Neuronal stem cell (in vitro differentiated cells): ENCODE data around the gene PARM1.

Source experiments
- DNase-seq: peaks from one replicate; pipeline ENCODE4 v3.0.0-alpha.2; 2013; ENCODE audit warnings: low spot score
- H2AFZ ChIP-seq: one replicate; pipeline ENCODE4 v1.6.1; 2013; ENCODE audit warnings: mild to moderate bottlenecking, low read length, inconsistent platforms
- H2AK5ac ChIP-seq: 2 replicates; pipeline ENCODE4 v1.6.1; 2013; ENCODE audit warnings: low read depth, mild to moderate bottlenecking, inconsistent platforms, low read length, moderate library complexity, mixed read lengths
- H2BK120ac ChIP-seq: 2 replicates; pipeline ENCODE4 v1.6.1; 2013; ENCODE audit warnings: low read depth, mild to moderate bottlenecking, inconsistent platforms, low read length, moderate library complexity, mixed read lengths
- H2BK12ac ChIP-seq: one replicate; pipeline ENCODE4 v1.6.1; 2013; ENCODE audit warnings: low read length, inconsistent platforms
- H2BK15ac ChIP-seq: 2 replicates; pipeline ENCODE4 v1.6.1; 2013; ENCODE audit warnings: mild to moderate bottlenecking, low read length, inconsistent platforms, mixed read lengths
- H2BK5ac ChIP-seq: one replicate; pipeline ENCODE4 v1.6.1; 2013; ENCODE audit warnings: inconsistent platforms, mild to moderate bottlenecking, low read length, moderate library complexity
- H3K14ac ChIP-seq: one replicate; pipeline ENCODE4 v1.6.1; 2013; ENCODE audit warnings: low read length, inconsistent platforms
- H3K18ac ChIP-seq: 2 replicates; pipeline ENCODE4 v1.6.1; 2013; ENCODE audit warnings: low read length, inconsistent platforms
- H3K23ac ChIP-seq: 2 replicates; pipeline ENCODE4 v1.6.1; 2013; ENCODE audit warnings: low read depth, mild to moderate bottlenecking, mixed read lengths, low read length, inconsistent platforms; ENCODE audit not compliant: poor library complexity
- H3K27ac ChIP-seq: replicated peaks from 3 replicates; pipeline ENCODE4 v1.5.1; 2013; ENCODE audit warnings: low read length, inconsistent platforms
- H3K27me3 ChIP-seq, 3 experiments: 2 replicates each; pipeline ENCODE4 v1.6.1; 2013; ENCODE audit warnings: low read length in 3 of 3, mild to moderate bottlenecking in 2 of 3, inconsistent platforms in 1 of 3, low read depth in 1 of 3, mixed read lengths in 1 of 3, moderate library complexity in 1 of 3; ENCODE audit not compliant: control insufficient read depth in 3 of 3, insufficient read depth in 3 of 3
- H3K36me3 ChIP-seq, 2 donors: replicated peaks in 1 of 2; 2 replicates each; pipeline ENCODE4 v1.6.1; 2013; ENCODE audit warnings: low read length in 2 of 2; ENCODE audit not compliant: control insufficient read depth in 2 of 2, insufficient read depth in 2 of 2
- H3K4ac ChIP-seq: 2 replicates; pipeline ENCODE4 v1.6.1; 2013; ENCODE audit warnings: inconsistent platforms, mild to moderate bottlenecking, low read length, moderate library complexity
- H3K4me1 ChIP-seq, 2 donors: 1 replicate in 1 of 2; 2 replicates in 1 of 2; pipeline ENCODE4 v1.6.1; 2013; ENCODE audit warnings: low read length in 2 of 2, low read depth in 1 of 2; ENCODE audit not compliant: control insufficient read depth in 2 of 2, insufficient read depth in 1 of 2
- H3K4me2 ChIP-seq: one replicate; pipeline ENCODE4 v1.6.1; 2013; ENCODE audit warnings: mild to moderate bottlenecking, low read length, inconsistent platforms; ENCODE audit not compliant: insufficient read depth, poor library complexity, severe bottlenecking
- H3K4me3 ChIP-seq, 2 donors: 2 replicates each; pipeline ENCODE4 v1.5.1; 2013; ENCODE audit warnings: low read length in 2 of 2, mild to moderate bottlenecking in 2 of 2, inconsistent platforms in 1 of 2, moderate library complexity in 1 of 2
- H3K79me1 ChIP-seq: one replicate; pipeline ENCODE4 v1.6.1; 2013; ENCODE audit warnings: low read depth, mild to moderate bottlenecking, inconsistent platforms, low read length, moderate library complexity
- H3K9ac ChIP-seq: one replicate; pipeline ENCODE4 v1.6.1; 2013; ENCODE audit warnings: mild to moderate bottlenecking, low read depth, low read length, inconsistent platforms; ENCODE audit not compliant: poor library complexity
- H3K9me3 ChIP-seq, 2 donors: replicated peaks in 1 of 2; 2 replicates each; pipeline versions ENCODE3 to v1.6.1; 2013; ENCODE audit warnings: low read length in 2 of 2, mild to moderate bottlenecking in 2 of 2, inconsistent platforms in 1 of 2, low read depth in 1 of 2, mixed read lengths in 1 of 2, moderate library complexity in 1 of 2; ENCODE audit not compliant: control insufficient read depth in 2 of 2, insufficient read depth in 1 of 2
- H4K8ac ChIP-seq: one replicate; pipeline ENCODE4 v1.6.1; 2013; ENCODE audit warnings: low read depth, mild to moderate bottlenecking, inconsistent platforms, low read length, moderate library complexity
- H4K91ac ChIP-seq: one replicate; pipeline ENCODE4 v1.6.1; 2013; ENCODE audit warnings: low read length, low read depth, mild to moderate bottlenecking, inconsistent platforms; ENCODE audit not compliant: poor library complexity
- WGBS, 2 donors: extraction: QIAGEN DNeasy Blood & Tissue Kit; methylation state at CpG; one replicate each; pipeline ENCODE4 v1.1.7; 2013; ENCODE audit warnings: missing lambda C conversion rate in 2 of 2, mixed read lengths in 1 of 2; ENCODE audit not compliant: insufficient read length in 2 of 2, insufficient replicate concordance in 1 of 2; ENCODE audit errors: extremely low coverage in 2 of 2; 5-methylcytosine and 5-hydroxymethylcytosine counted together

Gene PARM1

GRCh38 chr4:74891037-74891436 is 41.9 kb upstream of the PARM1 start:
- Histone ChIP-seq H2BK120ac (no peak overlapping the region), H4K91ac (no peak overlapping the region), H2BK15ac (no peak overlapping the region), H3K9me3 (peaks cover 0 to 1% of the 10 kb centered on the region in 2 donors), H3K14ac (no peak overlapping the region), H2AFZ (no peak overlapping the region), H2AK5ac (no peak overlapping the region), H3K4me3 (no peak overlapping the region), H3K4me1 (no peaks in the 10 kb centered on the region), H3K9ac (no peak overlapping the region), H3K36me3 (no peaks in the 10 kb centered on the region), H4K8ac (no peak overlapping the region), H3K4ac (no peak overlapping the region), H3K79me1 (no peaks in the 10 kb centered on the region), H3K27me3 (no peaks in the 10 kb centered on the region), H2BK12ac (no peak overlapping the region), H3K4me2 (no peak overlapping the region), H3K18ac (no peak overlapping the region), H2BK5ac (no peak overlapping the region), H3K23ac (no peak overlapping the region), H3K27ac (no peak overlapping the region)
- no peak for DNase-seq
- WGBS, 2 donors: no CpG with 5 or more reads among the region's 1 CpG

- Histone ChIP-seq H3K23ac (no peak overlapping the region), H3K4me3 (no peak overlapping the region), H2BK15ac (no peak overlapping the region), H3K18ac (no peak overlapping the region), H3K9ac (no peak overlapping the region), H3K14ac (no peak overlapping the region), H3K4me2 (no peak overlapping the region), H3K4me1 (no peaks in the 10 kb centered on the region), H3K79me1 (no peaks in the 10 kb centered on the region), H2BK120ac (no peak overlapping the region), H3K9me3 (no peaks in the 10 kb centered on the region), H2AFZ (no peak overlapping the region), H3K27ac (no peak overlapping the region), H3K27me3 (no peaks in the 10 kb centered on the region), H2BK5ac (no peak overlapping the region), H3K36me3 (no peaks in the 10 kb centered on the region), H3K4ac (no peak overlapping the region), H4K91ac (no peak overlapping the region), H4K8ac (no peak overlapping the region), H2AK5ac (no peak overlapping the region), H2BK12ac (no peak overlapping the region)
- no CpG with 5 or more reads among the region's 4 CpGs for WGBS, 2 donors
- DNase-seq: no peak
Measured at GRCh38 chr4:74893171-74893570, 39.7 kb upstream of the PARM1 start.

- WGBS, 2 donors: no CpG with 5 or more reads among the region's 3 CpGs
Measured at GRCh38 chr4:74896595-74896994, 36.3 kb upstream of the PARM1 start.

GRCh38 chr4:74897386-74897785 is 35.5 kb upstream of the PARM1 start:
- Histone ChIP-seq H3K9ac (no peak overlapping the region), H3K27ac (no peak overlapping the region), H3K23ac (no peak overlapping the region), H2BK120ac (no peak overlapping the region), H2AK5ac (no peak overlapping the region), H4K91ac (no peak overlapping the region), H3K4me1 (no peaks in the 10 kb centered on the region), H3K14ac (no peak overlapping the region), H2BK12ac (no peak overlapping the region), H2BK5ac (no peak overlapping the region), H4K8ac (no peak overlapping the region), H2BK15ac (no peak overlapping the region), H3K4me2 (no peak overlapping the region), H3K36me3 (no peaks in the 10 kb centered on the region), H3K79me1 (no peaks in the 10 kb centered on the region), H3K9me3 (no peaks in the 10 kb centered on the region), H3K18ac (no peak overlapping the region), H3K27me3 (no peaks in the 10 kb centered on the region), H2AFZ (no peak overlapping the region), H3K4me3 (no peak overlapping the region), H3K4ac (no peak overlapping the region)
- DNase-seq: no peak
- no CpG with 5 or more reads among the region's 2 CpGs for WGBS, 2 donors

More at GRCh38 chr4:74896595-74896994, 36.3 kb upstream of the PARM1 start:
- H3K23ac ChIP-seq: no peak overlapping the region
- H3K9ac ChIP-seq: no peak overlapping the region
- no peak overlapping the region for H2BK120ac ChIP-seq
- H3K27ac ChIP-seq: no peak overlapping the region
- no peak overlapping the region for H3K14ac ChIP-seq
- no peak overlapping the region for H4K8ac ChIP-seq
- no peak overlapping the region for H2AK5ac ChIP-seq
- H3K4me3 ChIP-seq: no peak overlapping the region
- H3K4me2 ChIP-seq: no peak overlapping the region
- no peaks in the 10 kb centered on the region for H3K9me3 ChIP-seq
- H4K91ac ChIP-seq: no peak overlapping the region
- H3K4me1 ChIP-seq: no peaks in the 10 kb centered on the region
- no peak overlapping the region for H2BK15ac ChIP-seq
- no peaks in the 10 kb centered on the region for H3K36me3 ChIP-seq
- no peak overlapping the region for H2BK12ac ChIP-seq
- DNase-seq: no peak
- H3K18ac ChIP-seq: no peak overlapping the region
- H2AFZ ChIP-seq: no peak overlapping the region
- H2BK5ac ChIP-seq: no peak overlapping the region
- H3K27me3 ChIP-seq: no peaks in the 10 kb centered on the region
- H3K79me1 ChIP-seq: no peaks in the 10 kb centered on the region
- no peak overlapping the region for H3K4ac ChIP-seq
